IPS-NIHi11 (cell line): Measurements from ENCODE around the gene TMEM42.
"Not testable (repeated sequence)": the region's sequence is repeated elsewhere in the genome, so short reads cannot be mapped to it uniquely, and the experiment has no call there.

ENCODE experiments used
- DNase-seq: peaks from one replicate; pipeline ENCODE4 v3.0.0; 2012; ENCODE audit warnings: mixed read lengths, low spot score

The TMEM42 gene

GRCh38 chr3:44861412-44862225, at the start of gene TMEM42:
TSS of gene TMEM42 (plus strand) at chr3:44861912. CDS start at chr3:44861925, 13 bp downstream.
- peak; percentile 99 for DNase-seq

- DNase-seq, result no peak
Measured at GRCh38 chr3:44814751-44815150, 47.0 kb upstream of the TMEM42 start.

DNA sequence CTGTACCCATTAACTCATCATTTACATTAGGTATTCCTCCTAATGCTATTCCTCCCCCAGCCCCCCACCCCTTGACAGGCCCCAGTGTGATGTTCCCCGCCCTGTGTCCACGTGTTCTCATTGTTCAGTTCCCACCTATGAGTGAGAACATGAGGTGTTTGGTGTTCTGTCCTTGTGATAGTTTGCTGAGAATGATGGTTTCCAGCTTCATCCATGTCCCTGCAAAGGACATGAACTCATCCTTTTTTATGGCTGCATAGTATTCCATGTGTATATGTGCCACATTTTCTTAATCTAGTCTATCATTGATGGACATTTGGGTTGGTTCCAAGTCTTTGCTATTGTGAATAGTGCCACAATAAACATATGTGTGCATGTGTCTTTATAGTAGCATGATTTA, 45.4 kb upstream of the TMEM42 start:
- not testable (repeated sequence) for DNase-seq

GRCh38 chr3:44821206-44821605, 40.5 kb upstream of the TMEM42 start:
- DNase-seq, result not testable (repeated sequence)

DNA sequence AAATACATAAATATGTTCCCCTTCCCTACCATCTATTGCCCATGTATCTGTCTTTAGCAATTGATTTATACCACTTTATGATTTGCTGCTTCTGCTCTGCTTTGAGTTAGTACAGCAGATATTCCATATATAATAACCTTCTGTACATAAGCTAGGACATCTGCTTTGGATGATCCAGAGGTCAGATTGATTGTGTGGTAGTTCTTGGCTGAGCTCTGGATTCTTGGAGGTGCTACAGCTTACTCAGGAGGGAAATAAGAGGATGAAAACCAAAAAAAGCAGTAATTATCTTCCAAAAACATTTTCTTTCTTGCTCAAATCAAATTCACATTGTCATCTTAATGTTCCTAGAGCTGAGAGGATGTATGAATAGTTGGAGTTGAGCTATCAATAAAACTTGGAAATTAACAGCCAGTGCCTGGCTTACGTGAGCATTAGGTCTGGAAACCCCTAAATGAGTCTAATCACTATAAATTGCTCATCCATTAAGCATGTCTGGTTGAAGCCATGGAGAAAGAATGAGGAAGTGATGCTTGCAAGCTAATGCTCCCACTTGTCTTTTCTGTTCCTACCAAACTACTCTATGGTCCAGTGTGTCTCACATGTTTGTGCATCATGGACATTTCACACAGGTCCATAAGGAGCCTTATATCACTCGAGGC, 36.3 kb upstream of the TMEM42 start:
- DNase-seq, result no peak

DNA sequence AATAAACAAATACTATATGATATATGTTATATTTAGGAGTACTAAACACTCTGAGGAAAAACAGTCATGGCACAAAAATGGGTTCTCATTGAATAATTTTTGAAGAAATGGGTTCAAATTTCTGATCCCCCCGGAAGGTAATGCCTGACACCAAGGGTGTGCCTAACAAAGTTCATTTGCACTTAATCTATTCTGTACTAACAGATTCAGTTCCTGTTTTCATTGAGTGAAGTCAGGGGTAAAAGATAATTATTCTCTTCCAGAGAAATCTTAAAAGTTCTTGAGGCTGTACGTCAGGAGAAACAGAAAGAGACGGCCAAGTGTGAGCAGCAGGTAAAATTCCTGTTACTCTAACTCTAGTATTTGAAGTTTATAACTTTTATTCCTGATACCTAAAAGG, 34.5 kb upstream of the TMEM42 start:
- DNase-seq, result no peak

- DNase-seq, result no peak
Measured at GRCh38 chr3:44831232-44831631, 30.5 kb upstream of the TMEM42 start.

- DNase-seq, result no peak
Measured at GRCh38 chr3:44832032-44832431, 29.7 kb upstream of the TMEM42 start.

- no peak for DNase-seq
Measured at GRCh38 chr3:44832965-44833364, 28.7 kb upstream of the TMEM42 start.

DNA sequence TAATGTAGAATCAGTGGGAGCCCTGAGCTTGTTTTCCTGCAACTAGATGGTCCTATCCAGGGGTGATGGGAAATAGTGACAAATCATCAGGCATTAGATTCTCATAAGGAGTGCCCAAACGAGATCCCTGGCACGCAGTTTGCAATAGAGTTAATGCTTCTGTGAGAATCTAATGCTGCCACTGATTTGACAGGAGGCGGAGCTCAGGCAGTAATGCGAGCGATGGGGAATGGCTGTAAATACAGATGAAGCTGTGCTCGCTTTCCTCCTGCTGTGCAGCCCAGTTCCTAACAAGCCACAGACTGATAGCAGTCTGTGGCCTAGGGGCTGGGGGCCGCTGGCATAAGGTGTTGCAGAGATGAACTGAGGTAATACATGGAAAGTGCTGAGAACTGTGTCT, 28.3 kb upstream of the TMEM42 start:
- no peak for DNase-seq

DNA sequence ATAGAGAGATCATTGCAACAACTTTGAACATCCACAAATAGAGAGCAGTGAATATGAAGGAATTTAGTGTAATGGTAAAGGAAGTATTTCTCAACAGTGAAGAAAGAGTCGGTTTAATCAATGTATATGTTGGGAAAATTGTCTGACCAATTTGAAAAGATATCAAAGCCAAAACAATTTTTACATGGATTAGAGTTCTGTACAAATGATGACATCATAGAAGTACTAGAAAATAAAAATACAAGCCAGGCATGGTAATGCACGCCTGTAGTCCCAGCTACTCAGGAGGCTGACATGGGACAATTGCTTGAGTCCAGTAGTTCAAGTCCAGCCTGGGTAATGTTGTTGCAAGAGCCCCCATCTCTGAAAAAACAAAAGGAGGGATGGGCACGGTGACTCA, 26.0 kb upstream of the TMEM42 start:
- DNase-seq, result no peak

GRCh38 chr3:44842376-44842775, 19.3 kb upstream of the TMEM42 start:
- DNase-seq, result no peak

DNA sequence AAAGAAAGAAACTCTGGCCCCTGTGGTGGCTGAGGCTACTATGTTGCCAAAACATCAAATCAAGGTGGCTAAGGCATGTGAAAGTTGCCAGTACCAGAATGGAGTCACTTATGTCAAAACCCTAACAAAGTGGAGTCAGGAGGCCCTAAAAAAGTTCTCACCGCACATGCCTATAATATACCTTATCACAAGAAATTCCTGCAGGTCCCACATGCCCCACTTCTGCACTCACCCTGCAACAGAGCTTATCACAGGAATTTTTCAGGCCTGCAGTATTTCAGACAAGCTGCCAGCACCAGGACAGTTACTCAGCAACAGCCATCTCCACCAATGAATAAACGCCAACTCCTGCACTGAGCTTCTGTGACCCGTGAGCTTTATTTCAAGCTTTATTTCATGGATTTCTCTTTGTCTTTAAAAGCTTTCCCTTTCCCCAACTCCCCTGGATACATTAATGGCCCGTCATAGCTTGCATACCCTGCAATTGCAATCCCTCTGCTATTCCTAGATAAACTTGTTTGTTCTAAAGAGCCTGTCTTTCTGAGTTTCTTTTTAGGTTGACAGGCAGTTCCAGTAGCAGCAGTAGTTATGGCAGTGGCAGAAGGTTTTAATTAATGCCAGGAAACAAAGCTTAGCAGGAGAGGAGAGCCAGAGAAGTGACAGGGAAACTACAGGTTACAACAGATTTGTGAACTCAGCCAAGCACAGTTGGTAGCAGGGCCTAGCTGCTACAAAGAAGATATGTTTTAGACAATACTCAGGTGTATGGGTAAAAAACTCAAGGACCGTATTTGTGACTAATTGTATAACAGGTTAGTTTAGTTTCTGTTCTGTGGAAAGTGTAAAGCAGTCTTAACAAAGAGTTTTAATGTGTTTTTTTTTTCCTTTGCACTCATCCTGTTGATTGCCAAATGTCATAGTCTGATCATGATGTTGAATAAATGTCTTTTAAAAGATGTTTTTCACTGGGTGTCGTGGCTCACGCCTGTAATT, 15.9 kb upstream of the TMEM42 start:
- DNase-seq, result no peak

GRCh38 chr3:44848634-44849033, 13.1 kb upstream of the TMEM42 start:
- DNase-seq, result no peak

DNA sequence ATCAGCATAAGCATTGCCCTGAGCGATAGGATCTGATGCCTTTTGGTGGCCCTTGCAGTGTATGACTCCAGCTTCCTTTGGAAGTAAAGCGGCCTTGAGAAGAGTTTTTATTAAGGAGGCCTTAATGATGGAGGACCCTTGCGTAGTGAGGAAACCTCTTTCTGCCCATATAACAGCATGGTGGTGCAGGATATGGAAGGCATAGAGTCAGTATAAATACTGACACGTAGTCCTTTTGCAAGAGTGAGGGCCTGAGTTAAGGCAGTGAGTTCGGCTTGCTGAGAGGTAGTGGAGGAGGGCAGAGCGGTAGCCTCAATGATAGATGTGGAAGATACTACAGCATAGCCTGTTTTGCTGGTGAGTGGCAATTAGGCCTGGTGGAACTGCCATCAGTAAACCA, 5.0 kb upstream of the TMEM42 start:
- DNase-seq, result not testable (repeated sequence)

DNA sequence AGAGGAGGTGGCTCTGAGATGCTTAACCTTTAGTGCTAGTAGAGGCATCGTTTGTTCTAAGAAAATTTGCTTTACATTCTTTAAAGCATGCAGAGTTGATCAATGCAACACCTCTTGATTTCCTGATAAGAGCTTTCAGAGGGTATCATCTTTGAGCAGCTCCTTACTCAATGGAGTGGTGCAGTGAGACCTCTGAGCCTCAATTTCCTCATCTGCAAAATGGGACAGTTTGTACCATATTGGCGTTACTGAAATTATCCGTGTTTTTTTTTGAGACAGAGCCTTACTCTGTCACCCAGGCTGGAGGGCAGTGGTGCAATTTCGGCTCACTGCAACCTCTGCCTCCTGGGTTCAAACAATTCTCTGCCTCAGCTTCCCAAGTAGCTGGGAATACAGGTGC, 1.6 kb upstream of the TMEM42 start:
- DNase-seq, result no peak

- DNase-seq, result no peak
Measured at GRCh38 chr3:44862226-44862637, 520 bp downstream of the TMEM42 start.

GRCh38 chr3:44865272-44866035, 3.7 kb downstream of the TMEM42 start:
- DNase-seq, result no peak

DNA sequence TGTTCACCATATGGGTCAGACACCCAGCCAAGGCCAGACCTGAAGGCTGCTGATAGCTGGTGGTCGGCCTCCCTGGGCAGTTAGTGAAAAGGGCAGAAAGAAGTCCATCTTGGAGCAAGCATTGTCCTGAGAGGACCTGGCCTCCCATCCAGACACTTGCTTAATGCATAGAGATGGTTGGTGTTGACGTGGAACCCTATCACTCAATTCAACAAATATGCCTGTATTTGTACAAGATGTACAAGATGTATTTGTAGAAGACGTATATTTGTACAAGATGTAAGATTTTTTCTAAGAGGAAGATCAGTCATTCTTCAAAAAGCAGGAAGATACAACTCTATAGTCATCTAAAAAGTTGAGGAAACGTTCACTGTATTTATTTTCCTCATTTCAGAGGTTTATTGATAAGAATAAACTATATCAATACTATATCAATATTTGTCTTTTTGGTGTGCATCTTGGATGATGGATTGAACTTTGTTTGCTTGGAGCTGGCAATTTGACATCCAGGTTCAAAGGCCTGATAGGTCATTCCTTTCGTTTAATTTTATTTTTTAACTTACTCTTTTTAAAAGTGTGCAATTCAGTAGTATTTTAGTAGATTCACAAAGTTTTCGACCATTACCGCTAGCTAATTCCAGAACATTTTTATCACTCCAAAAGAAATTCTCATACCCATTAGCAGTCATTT, 5.9 kb downstream of the TMEM42 start:
- DNase-seq, result no peak

DNA sequence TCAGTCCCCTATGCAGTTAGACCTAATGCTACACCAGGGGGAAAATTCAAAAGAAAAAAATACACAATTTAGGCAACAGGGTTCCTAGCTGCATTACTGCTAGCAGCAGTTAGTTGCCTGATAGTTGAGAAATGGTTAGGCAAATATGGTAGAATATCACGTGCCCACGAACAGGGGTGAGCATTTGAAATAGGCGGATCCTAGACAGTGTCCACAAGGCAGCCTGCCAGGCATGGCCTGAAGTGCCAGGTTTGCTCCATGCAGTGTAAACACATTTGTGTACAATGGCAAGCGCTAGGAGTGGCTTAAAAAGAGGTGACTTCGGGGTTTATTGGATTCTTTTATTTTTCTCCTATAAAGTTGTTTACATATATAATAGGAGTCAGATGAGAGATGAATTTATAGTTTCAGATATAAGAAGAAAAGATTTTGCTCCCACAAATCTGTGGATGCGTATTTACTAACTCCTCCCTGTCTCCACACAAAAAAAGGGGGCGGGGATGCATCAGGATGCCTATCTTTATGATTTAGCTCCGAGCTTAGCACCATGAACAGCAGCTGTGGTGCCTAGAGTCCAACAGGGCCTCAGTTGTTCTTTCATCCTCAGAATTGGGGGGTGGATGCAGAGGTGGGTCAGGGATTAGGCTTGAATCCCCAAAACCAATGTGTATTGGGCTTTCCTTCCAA, 8.8 kb downstream of the TMEM42 start:
- DNase-seq, result no peak
